Breast epithelium (tissue), 4 donors: ENCODE results near the gene CERS1. TPM values are rescaled to one million over a fixed set of nuclear protein-coding genes. Genes with fewer than 3 reads are reported as not detected.

Experiments used
- DNase-seq, 2 donors: peaks; one replicate each; pipeline ENCODE4 v3.0.0-alpha.2; 2019; ENCODE audit warnings: low spot score in 2 of 2
- H3K27ac ChIP-seq, 2 donors: fragments of 200-600 bp; sonication (generic) in 1 of 2; one replicate each; pipeline ENCODE4 v1.5.1; 2016 to 2019; ENCODE audit warnings: mild to moderate bottlenecking in 1 of 2
- H3K27me3 ChIP-seq, 2 donors: fragments of 200-600 bp; sonication (generic) in 1 of 2; one replicate each; pipeline versions ENCODE4 v1.5.1 to v1.6.0; 2017 to 2019; ENCODE audit warnings: control low read depth in 1 of 2, mild to moderate bottlenecking in 1 of 2
- H3K36me3 ChIP-seq: fragments of 200-600 bp; one replicate; pipeline ENCODE4 v1.5.1; 2019
- H3K4me1 ChIP-seq, 2 donors: fragments of 200-600 bp; sonication (generic); one replicate each; pipeline ENCODE4 v1.5.1; 2016 to 2019; ENCODE audit warnings: control low read depth in 1 of 2
- H3K4me3 ChIP-seq, 3 donors: fragments of 200-600 bp; sonication (generic); 1 replicate in 2 of 3; 2 replicates in 1 of 3; pipeline ENCODE4 v1.5.1; 2016 to 2019; ENCODE audit warnings: mild to moderate bottlenecking in 3 of 3, moderate library complexity in 2 of 3
- H3K9me3 ChIP-seq, 2 donors: fragments of 200-600 bp; sonication (generic) in 1 of 2; one replicate each; pipeline ENCODE4 v1.5.1; 2016 to 2019; ENCODE audit warnings: control low read depth in 1 of 2
- CTCF ChIP-seq, 3 donors: fragments of 450-650 bp; IDR thresholded peaks; one replicate each; pipeline ENCODE4 v1.5.1; 2016 to 2017; ENCODE audit warnings: antibody characterized with exemption in 3 of 3, mild to moderate bottlenecking in 3 of 3, moderate library complexity in 3 of 3
- POLR2A ChIP-seq: fragments of 450-650 bp; IDR thresholded peaks from one replicate; pipeline ENCODE4 v1.6.1; 2016; ENCODE audit warnings: antibody characterized with exemption, mild to moderate bottlenecking, moderate library complexity
- POLR2AphosphoS5 ChIP-seq, 3 donors: sonication (generic); formaldehyde crosslinking; IDR thresholded peaks; one replicate each; pipeline ENCODE4 v1.6.1; 2017; ENCODE audit warnings: antibody characterized with exemption in 3 of 3
- intact Hi-C: fragments of 100-400 bp; cut with DNase I; formaldehyde crosslinking; loops from one replicate; pipeline ENCODE4 v1.15.1; 2023; ENCODE audit warnings: low total_unique reads
- total RNA-seq, 3 donors: library from RNA; depleted of rRNA; stranded (reverse); fragments of >200 nt; gene quantifications; one replicate each; pipeline ENCODE4 v1.1.0, GENCODE V29; 2016

Gene CERS1
- total RNA-seq, 3 donors from 2014 or later: 0.29 to 0.66 TPM; not detected in 1

GRCh38 chr19:18940769-18941627, 45.0 kb upstream of the CERS1 start, which contains the start of gene HOMER3:
Gene HOMER3 (minus strand): TSS chr19:18941217. CDS start chr19:18938982, 2,235 bp downstream.
- Histone ChIP-seq H3K9me3 (no peaks in the 10 kb centered on the region), H3K27ac (peak within 1 kb of the TSS; percentile 62 to 83), H3K27me3 (no peaks in the 10 kb centered on the region), H3K4me1 (peaks cover 0 to 4% of the 10 kb centered on the region in 2 donors), H3K36me3 (no peaks in the 10 kb centered on the region), H3K4me3 (peak within 1 kb of the TSS; percentile 81 to 97 (median 82))
- intact Hi-C loops: no loop called here
- TF ChIP-seq POLR2AphosphoS5 (IDR thresholded peaks at IDR 0.05) (no peak), CTCF (IDR thresholded peaks at IDR 0.05) (peak in 1 of 3 donors; percentile 25)
- DNase-seq: peak; percentile 55 to 78

DNA sequence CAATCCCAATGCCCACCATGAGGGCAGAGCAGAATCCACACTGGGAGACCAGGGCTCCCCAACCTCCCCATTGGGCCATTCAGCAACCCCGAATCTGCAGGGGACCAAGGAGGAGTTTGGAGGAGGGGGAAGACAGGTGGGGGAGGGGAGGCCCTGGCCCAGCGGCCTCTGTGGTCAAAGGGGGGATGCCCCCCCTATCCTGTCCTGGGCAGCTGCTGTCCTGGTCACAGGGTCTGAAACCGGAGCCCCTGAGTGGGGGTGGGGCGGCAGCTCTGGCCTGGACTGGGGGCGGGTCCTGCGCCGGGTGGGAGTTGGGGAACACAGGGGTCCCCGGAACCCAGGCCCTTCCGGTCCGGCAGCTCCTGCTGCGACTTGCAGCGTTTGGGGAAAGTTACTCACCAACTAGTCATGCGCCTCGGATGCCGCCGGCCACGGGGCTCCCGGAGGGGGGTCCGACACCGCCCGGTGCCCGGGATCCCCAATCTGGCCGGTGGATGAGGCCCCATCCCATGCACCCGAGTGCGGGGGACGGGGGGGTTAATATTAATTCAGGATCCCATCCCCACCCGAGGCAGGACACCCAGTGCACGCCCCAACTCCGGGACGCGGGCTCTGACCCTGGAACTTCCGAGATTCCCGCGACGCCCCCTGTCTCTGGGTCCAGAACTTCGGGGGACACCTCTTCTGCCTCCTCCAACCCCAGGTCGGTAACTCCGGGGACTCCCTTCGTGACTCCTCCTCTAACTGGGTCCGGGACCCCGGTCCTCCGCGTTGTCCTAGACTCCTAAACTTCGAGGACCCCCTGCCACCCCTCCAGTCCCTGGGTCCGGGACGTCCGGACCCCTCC, 44.2 kb upstream of the CERS1 start:
- Histone ChIP-seq H3K4me1 (peaks cover 0 to 4% of the 10 kb centered on the region in 2 donors), H3K27me3 (no peaks in the 10 kb centered on the region), H3K36me3 (no peaks in the 10 kb centered on the region), H3K27ac (peak overlapping the region; percentile 62 to 83), H3K9me3 (no peaks in the 10 kb centered on the region), H3K4me3 (peak overlapping the region; percentile 81 to 97 (median 82))
- intact Hi-C loops: no loop called here
- no peak for TF ChIP-seq POLR2A
- TF ChIP-seq CTCF (IDR thresholded peaks at IDR 0.05): no peak
- TF ChIP-seq POLR2AphosphoS5 (IDR thresholded peaks at IDR 0.05): no peak
- DNase-seq: peak in 1 of 2 donors; percentile 56

DNA sequence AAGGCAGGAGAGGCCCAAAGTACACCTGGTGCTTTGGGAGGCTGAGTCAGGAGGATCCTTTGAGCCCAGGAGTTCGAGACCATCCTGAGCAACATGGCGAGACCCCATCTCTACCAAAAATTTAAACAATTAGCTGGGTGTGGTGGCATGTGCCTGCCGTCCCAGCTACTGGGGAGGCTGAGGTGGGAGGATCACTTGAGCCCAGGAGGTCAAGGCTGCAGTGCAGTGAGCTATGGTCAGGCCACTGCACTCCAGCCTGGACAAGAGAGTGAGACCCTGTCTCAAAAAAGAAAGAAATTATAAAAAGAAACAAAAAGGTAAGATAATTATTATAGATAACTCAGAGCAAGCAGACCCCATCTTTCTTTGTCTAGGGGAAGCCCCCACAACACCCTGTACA, 43.2 kb upstream of the CERS1 start:
- no peaks in the 10 kb centered on the region for H3K27me3 ChIP-seq
- DNase-seq: no peak
- TF ChIP-seq POLR2AphosphoS5 (IDR thresholded peaks at IDR 0.05) (no peak), CTCF (IDR thresholded peaks at IDR 0.05) (no peak), POLR2A (no peak)
- H3K4me1 ChIP-seq: peaks cover 0 to 4% of the 10 kb centered on the region in 2 donors
- intact Hi-C loops: no loop called here
- H3K36me3 ChIP-seq: no peaks in the 10 kb centered on the region
- no peaks in the 10 kb centered on the region for H3K9me3 ChIP-seq
- H3K27ac ChIP-seq: no peak overlapping the region
- peak overlapping the region in 1 of 3 donors; percentile 97 for H3K4me3 ChIP-seq

DNA sequence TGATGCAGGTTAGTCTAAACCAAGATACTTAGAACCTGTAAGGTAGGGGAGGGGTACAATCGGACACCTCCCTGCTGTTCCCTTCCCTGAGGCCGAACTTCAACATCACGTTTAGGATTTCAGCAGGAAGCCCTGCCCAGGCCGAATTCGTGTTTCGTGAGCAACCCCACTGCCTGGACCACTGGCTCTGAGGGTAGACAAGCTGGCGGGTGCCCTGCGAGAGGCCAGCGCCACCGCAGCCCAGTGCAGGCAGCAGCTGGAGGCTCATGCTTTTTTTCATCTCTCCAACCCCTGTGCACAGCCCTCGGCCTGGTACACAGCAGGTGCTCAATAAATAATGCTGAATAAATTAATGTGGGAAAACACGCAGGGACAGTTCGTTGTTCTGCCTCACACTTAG, 37.3 kb upstream of the CERS1 start:
- H3K27ac ChIP-seq: no peak overlapping the region
- no peak for DNase-seq
- intact Hi-C loops: no loop called here
- no peaks in the 10 kb centered on the region for H3K36me3 ChIP-seq
- TF ChIP-seq POLR2A (no peak), POLR2AphosphoS5 (IDR thresholded peaks at IDR 0.05) (no peak), CTCF (IDR thresholded peaks at IDR 0.05) (no peak)
- H3K27me3 ChIP-seq: no peaks in the 10 kb centered on the region
- no peaks in the 10 kb centered on the region for H3K4me1 ChIP-seq
- H3K9me3 ChIP-seq: no peaks in the 10 kb centered on the region
- no peak overlapping the region for H3K4me3 ChIP-seq
